ENCODE measurements around the gene NCOA1. TPM values are rescaled to one million over a fixed set of nuclear protein-coding genes. Genes with fewer than 3 reads are reported as not detected.

NCOA1 gene
- total RNA-seq, 3 donors from 2014 or later, result 34.8 to 55.6 (median 43.6) TPM

GRCh38 chr2:24744356-24744755, 253.3 kb downstream of the NCOA1 start:
- ATAC-seq (no peak), DNase-seq (no peak)
- Histone ChIP-seq H3K4me1 (ENCODE audit: low read depth) (no peaks in the 10 kb centered on the region), H3K36me3 (ENCODE audit: low read depth) (no peaks in the 10 kb centered on the region), H3K9me3 (no peaks in the 10 kb centered on the region), H3K4me3 (no peak overlapping the region)
- intact Hi-C loops (cut with DNase I, micrococcal nuclease), result no loop called here
- TF ChIP-seq CTCF (IDR thresholded peaks at IDR 0.05), result no peak

GRCh38 chr2:24745825-24746224, 254.8 kb downstream of the NCOA1 start:
- H3K36me3 ChIP-seq (ENCODE audit: low read depth), result no peaks in the 10 kb centered on the region

GRCh38 chr2:24747299-24747698, 256.2 kb downstream of the NCOA1 start:
- no peaks in the 10 kb centered on the region for H3K36me3 ChIP-seq (ENCODE audit: low read depth)
- no peak for TF ChIP-seq CTCF (IDR thresholded peaks at IDR 0.05)
- no peaks in the 10 kb centered on the region for H3K9me3 ChIP-seq
- no peak for ATAC-seq
- no peak overlapping the region for H3K4me3 ChIP-seq
- intact Hi-C loops (cut with DNase I, micrococcal nuclease), result no loop called here
- DNase-seq, result no peak
- no peaks in the 10 kb centered on the region for H3K4me1 ChIP-seq (ENCODE audit: low read depth)

More at GRCh38 chr2:24745825-24746224, 254.8 kb downstream of the NCOA1 start:
- DNase-seq (no peak), ATAC-seq (peak; percentile 86)
- Histone ChIP-seq H3K4me3 (no peak overlapping the region), H3K4me1 (ENCODE audit: low read depth) (no peaks in the 10 kb centered on the region), H3K9me3 (no peaks in the 10 kb centered on the region)
- no peak for TF ChIP-seq CTCF (IDR thresholded peaks at IDR 0.05)
- intact Hi-C loops (cut with DNase I, micrococcal nuclease), result no loop called here

GRCh38 chr2:24749069-24749691, 258.1 kb downstream of the NCOA1 start:
- Histone ChIP-seq H3K4me3 (no peak overlapping the region), H3K4me1 (ENCODE audit: low read depth) (no peaks in the 10 kb centered on the region), H3K9me3 (no peaks in the 10 kb centered on the region), H3K36me3 (ENCODE audit: low read depth) (no peaks in the 10 kb centered on the region)
- intact Hi-C loops (cut with DNase I, micrococcal nuclease), result no loop called here
- TF ChIP-seq CTCF (IDR thresholded peaks at IDR 0.05), result no peak
- ATAC-seq, result no peak
- DNase-seq, result no peak

GRCh38 chr2:24754985-24755705, 264.1 kb downstream of the NCOA1 start:
- no peaks in the 10 kb centered on the region for H3K9me3 ChIP-seq
- ATAC-seq (no peak), DNase-seq (no peak)
- TF ChIP-seq CTCF (IDR thresholded peaks at IDR 0.05), result no peak
- intact Hi-C loops (cut with DNase I, micrococcal nuclease), result no loop called here
- no peaks in the 10 kb centered on the region for H3K4me1 ChIP-seq (ENCODE audit: low read depth)
- H3K36me3 ChIP-seq (ENCODE audit: low read depth), result no peaks in the 10 kb centered on the region
- H3K4me3 ChIP-seq, result no peak overlapping the region
